Esophagus muscularis mucosa (tissue), 4 donors: ENCODE data around the gene TERT. TPM values are rescaled to one million over a fixed set of nuclear protein-coding genes. Genes with fewer than 3 reads are reported as not detected.

Experiments used
- DNase-seq: peaks from one replicate; pipeline ENCODE4 v3.0.0-alpha.2; 2017; ENCODE audit errors: extremely low spot score
- H3K27ac ChIP-seq, 4 donors: fragments of 200-600 bp; sonication (generic); replicated peaks in 1 of 4; 1 replicate in 3 of 4; 2 replicates in 1 of 4; pipeline ENCODE4 v1.5.1; 2016 to 2019; ENCODE audit warnings: mild to moderate bottlenecking in 1 of 4
- H3K27me3 ChIP-seq, 4 donors: fragments of 200-600 bp; sonication (generic); one replicate each; pipeline versions ENCODE4 v1.5.1 to v1.6.0; 2016 to 2019
- H3K36me3 ChIP-seq, 4 donors: fragments of 200-600 bp; sonication (generic); one replicate each; pipeline ENCODE4 v1.5.1; 2016 to 2019
- H3K4me1 ChIP-seq, 4 donors: fragments of 200-600 bp; sonication (generic); one replicate each; pipeline ENCODE4 v1.5.1; 2016 to 2019
- H3K4me3 ChIP-seq, 4 donors: fragments of 200-600 bp; sonication (generic); 1 replicate in 2 of 4; 2 replicates in 2 of 4; pipeline ENCODE4 v1.5.1; 2016 to 2019; ENCODE audit warnings: mild to moderate bottlenecking in 4 of 4, moderate library complexity in 1 of 4
- H3K9me3 ChIP-seq, 4 donors: fragments of 200-600 bp; sonication (generic); 1 replicate in 3 of 4; 2 replicates in 1 of 4; pipeline ENCODE4 v1.5.1; 2016 to 2019
- EP300 ChIP-seq: sonication (generic); formaldehyde crosslinking; IDR thresholded peaks from one replicate; pipeline ENCODE4 v1.6.1; 2017; ENCODE audit warnings: antibody characterized with exemption
- POLR2A ChIP-seq: fragments of 450-650 bp; IDR thresholded peaks from one replicate; pipeline ENCODE4 v1.6.1; 2017; ENCODE audit warnings: antibody characterized with exemption, moderate library complexity, mild to moderate bottlenecking, low read depth
- POLR2AphosphoS5 ChIP-seq, 2 donors: sonication (generic); formaldehyde crosslinking; IDR thresholded peaks; one replicate each; pipeline ENCODE4 v1.6.1; 2017; ENCODE audit warnings: antibody characterized with exemption in 2 of 2
- WGBS: methylation state at CpG from one replicate; pipeline ENCODE4 v1.1.5; 2018; 5-methylcytosine and 5-hydroxymethylcytosine counted together
- intact Hi-C: fragments of 100-400 bp; cut with DNase I; formaldehyde crosslinking; loops from one replicate; pipeline ENCODE4 v1.15.1; 2023
- total RNA-seq, 4 donors: library from RNA; depleted of rRNA; stranded (reverse); fragments of >200 nt; gene quantifications; one replicate each; pipeline versions ENCODE4 v1.1.0 to v1.2.1, GENCODE V29; 2016
- TF ChIP-seq, protein P1 (sequence below), 3 experiments: fragments of 200-600 bp in 2 of 3; fragments of 450-650 bp in 1 of 3; sonication (generic) in 2 of 3; IDR thresholded peaks; one replicate each; pipeline ENCODE4 v1.5.1; 2017 to 2019; ENCODE audit warnings: antibody characterized with exemption in 3 of 3, mild to moderate bottlenecking in 2 of 3, moderate library complexity in 1 of 3

TERT gene
- total RNA-seq, 4 donors from 2014 or later: not detected

DNA sequence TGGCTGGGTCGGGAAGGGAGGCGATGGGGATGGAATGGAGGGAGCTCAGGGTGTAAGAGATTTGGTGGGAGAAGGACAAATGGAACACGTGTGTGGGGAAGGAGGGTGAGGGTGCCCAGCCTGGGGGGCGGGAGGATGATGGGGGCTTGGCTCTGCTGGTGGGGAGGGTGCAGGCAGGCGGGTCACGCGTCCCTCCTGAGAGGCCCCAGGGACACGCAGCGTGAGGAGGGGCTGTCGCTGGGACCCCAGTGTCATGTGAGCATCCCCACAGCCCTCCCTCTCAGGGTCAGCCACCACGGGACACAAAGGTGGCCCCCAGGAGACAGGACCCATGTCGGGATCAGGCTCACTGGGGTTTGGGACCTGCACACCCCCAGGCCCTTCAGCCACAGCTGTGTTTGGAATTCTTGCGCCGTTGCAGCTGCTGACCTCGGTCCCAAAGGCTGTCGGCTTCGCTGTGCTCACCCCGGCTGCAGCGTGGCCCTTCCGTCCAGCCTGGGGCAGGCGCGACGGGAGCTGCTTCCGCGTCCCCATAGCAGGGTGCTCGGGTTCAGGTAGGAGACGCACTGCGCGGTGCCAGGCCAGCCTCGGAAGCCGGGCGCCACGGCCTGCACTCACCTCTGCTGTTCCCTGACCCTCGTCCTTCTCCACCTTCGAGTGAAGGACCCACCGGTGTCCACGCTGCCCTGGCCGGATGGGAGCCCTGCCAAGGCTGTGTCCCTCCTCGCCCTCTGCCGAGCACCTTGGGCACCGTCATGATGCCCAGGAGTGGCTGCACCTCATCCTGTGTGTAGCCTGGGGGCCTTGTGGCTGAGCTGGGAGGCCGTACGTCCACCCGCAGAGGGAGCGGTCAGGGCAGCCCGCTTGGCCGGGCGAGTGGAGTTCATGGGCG is 88.1 kb downstream of the TERT start:
- H3K36me3 ChIP-seq: no peaks in the 10 kb centered on the region

DNA sequence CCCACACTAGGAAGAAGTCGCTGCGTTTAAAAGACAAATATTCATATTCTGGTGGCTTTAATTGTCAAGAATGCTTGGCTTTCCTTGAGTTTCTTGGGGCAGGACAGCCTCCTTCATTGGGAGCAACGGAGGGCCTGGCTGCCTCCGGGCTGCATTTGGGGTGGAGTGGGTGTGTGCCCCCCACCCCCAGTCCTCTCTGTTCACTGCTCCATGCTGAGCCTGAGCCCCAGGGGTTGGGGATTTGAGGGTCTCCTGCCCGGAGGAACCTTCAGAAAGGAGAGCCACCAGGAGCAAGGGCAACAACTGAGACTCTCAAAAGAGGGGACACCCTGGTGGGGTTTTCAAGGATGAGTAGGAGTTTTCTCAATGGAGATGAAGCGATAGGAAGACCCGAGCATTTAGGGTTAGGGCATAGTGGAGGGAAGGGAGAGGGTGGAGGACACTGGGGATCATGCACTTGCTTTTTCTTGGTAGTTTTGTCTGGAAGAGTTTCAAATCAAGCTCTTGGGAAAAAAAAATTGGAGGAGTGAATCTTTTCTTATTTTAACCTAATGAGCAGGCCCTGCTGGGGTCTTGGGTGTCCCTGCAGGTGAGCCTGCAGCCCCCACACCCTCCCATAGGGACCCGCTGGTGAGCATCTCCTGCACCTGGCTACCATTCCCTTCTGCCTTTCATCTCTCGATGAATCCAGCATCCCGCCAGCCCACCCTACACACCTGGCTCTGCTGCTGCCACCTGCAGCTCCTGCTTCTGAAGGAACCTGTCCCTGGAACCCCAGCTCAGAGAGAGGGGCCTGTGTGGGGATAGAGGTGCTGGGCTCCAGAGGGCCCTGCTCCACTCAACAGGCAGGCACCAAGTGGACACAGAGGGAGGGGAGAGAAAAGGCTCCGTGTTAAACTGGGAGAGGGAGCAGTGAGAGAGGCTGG is 89.3 kb downstream of the TERT start:
- Histone ChIP-seq H3K9me3 (no peaks in the 10 kb centered on the region), H3K36me3 (no peaks in the 10 kb centered on the region), H3K4me1 (no peaks in the 10 kb centered on the region), H3K4me3 (no peak overlapping the region), H3K27ac (no peak overlapping the region), H3K27me3 (peaks cover 0 to 96% (median 4%) of the 10 kb centered on the region in 4 donors)
- intact Hi-C loops: no loop called here
- WGBS: 68% methylated on average over 11 of the region's 11 CpGs
- no peak for DNase-seq
- TF ChIP-seq POLR2A (no peak), POLR2AphosphoS5 (IDR thresholded peaks at IDR 0.05) (no peak)
- TF ChIP-seq, protein P1, sequence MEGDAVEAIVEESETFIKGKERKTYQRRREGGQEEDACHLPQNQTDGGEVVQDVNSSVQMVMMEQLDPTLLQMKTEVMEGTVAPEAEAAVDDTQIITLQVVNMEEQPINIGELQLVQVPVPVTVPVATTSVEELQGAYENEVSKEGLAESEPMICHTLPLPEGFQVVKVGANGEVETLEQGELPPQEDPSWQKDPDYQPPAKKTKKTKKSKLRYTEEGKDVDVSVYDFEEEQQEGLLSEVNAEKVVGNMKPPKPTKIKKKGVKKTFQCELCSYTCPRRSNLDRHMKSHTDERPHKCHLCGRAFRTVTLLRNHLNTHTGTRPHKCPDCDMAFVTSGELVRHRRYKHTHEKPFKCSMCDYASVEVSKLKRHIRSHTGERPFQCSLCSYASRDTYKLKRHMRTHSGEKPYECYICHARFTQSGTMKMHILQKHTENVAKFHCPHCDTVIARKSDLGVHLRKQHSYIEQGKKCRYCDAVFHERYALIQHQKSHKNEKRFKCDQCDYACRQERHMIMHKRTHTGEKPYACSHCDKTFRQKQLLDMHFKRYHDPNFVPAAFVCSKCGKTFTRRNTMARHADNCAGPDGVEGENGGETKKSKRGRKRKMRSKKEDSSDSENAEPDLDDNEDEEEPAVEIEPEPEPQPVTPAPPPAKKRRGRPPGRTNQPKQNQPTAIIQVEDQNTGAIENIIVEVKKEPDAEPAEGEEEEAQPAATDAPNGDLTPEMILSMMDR (IDR thresholded peaks at IDR 0.05): no peak

More for the DNA sequence above, 88.1 kb downstream of the TERT start:
- no peak for DNase-seq
- H3K27me3 ChIP-seq: peaks cover 0 to 88% (median 4%) of the 10 kb centered on the region in 4 donors
- H3K4me3 ChIP-seq: no peak overlapping the region
- TF ChIP-seq POLR2A (no peak), POLR2AphosphoS5 (IDR thresholded peaks at IDR 0.05) (no peak), EP300 (no peak)
- TF ChIP-seq, protein P1 (IDR thresholded peaks at IDR 0.05): no peak
- no peaks in the 10 kb centered on the region for H3K9me3 ChIP-seq
- WGBS: 62% methylated on average over 12 of the region's 49 CpGs
- intact Hi-C loops: no loop called here
- H3K27ac ChIP-seq: no peak overlapping the region
- H3K4me1 ChIP-seq: no peaks in the 10 kb centered on the region

DNA sequence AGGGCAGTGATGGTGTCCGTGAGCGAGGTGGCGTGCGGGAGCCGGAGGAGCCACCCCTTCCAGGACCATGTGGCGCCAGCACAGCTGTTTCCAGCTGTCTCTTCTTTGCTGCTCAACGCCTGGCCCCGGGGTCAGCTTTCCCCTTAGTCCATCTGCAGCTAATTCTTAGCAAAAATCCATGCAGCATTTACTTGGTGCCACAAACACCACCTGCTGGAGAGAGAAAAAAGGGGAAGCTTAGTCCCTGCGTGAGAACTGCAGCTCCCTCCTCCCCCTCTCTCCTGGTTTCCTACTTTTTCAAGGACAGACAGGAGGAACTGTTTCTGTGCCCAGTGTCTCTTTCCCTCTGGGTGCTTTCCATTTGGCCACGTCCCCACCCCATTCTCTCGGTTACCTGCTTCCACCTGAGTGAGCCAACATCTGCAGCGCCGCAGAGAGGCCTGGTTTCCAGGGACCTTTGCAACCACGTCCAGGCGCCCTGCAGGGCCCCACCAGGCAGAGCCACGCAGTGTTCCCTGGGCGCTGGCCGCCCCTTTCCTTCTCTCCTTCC is 90.1 kb downstream of the TERT start:
- no peaks in the 10 kb centered on the region for H3K36me3 ChIP-seq
- no peak for DNase-seq
- no peak overlapping the region for H3K27ac ChIP-seq
- intact Hi-C loops: no loop called here
- no peak overlapping the region for H3K4me3 ChIP-seq
- no peaks in the 10 kb centered on the region for H3K9me3 ChIP-seq
- no peaks in the 10 kb centered on the region for H3K4me1 ChIP-seq
- TF ChIP-seq, protein P1 (IDR thresholded peaks at IDR 0.05): no peak
- TF ChIP-seq EP300 (no peak), POLR2A (no peak), POLR2AphosphoS5 (IDR thresholded peaks at IDR 0.05) (no peak)
- H3K27me3 ChIP-seq: peaks cover 0 to 96% (median 4%) of the 10 kb centered on the region in 4 donors
- WGBS: 31% methylated on average over 12 of the region's 18 CpGs

DNA sequence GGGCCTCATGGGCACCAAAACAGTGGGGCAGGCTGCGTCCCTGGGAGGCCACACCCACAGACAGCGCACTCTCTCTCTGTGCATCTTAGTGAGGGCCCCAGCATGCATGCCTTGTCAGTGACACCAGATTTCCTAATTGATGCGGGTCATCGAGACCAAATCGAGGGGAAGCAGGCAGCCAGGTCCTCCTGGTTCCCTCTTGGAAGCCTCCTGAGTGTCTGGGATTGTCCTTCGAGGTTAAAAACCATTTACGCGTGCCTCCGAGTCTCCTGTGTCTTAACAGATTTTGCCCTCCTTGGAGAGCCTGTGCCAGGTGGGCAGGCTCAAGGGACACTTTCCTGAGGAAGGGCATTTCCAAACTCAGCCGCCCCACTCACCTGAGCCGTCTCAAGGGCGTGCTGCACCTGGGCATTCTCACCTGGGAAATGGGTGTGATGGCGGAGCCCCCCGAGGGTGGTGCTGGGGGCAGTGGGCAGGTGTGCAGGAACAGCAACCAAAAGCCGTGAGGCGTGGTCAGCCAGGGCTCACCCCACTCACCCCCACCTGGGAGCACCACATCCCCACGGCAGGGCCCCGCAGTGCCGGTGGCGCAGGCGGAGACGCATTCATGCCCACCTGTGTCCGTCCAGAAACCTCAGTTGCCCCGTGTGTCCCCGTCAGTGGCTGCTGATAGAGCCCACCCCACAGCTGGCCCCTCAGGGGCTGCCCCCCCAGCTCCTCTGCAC is 90.7 kb downstream of the TERT start:
- TF ChIP-seq POLR2A (no peak), EP300 (no peak), POLR2AphosphoS5 (IDR thresholded peaks at IDR 0.05) (no peak)
- TF ChIP-seq, protein P1 (IDR thresholded peaks at IDR 0.05): no peak
- Histone ChIP-seq H3K4me1 (no peaks in the 10 kb centered on the region), H3K27me3 (peaks cover 0 to 97% (median 4%) of the 10 kb centered on the region in 4 donors), H3K4me3 (no peak overlapping the region), H3K27ac (no peak overlapping the region), H3K36me3 (no peaks in the 10 kb centered on the region), H3K9me3 (no peaks in the 10 kb centered on the region)
- DNase-seq: no peak
- WGBS: 86% methylated on average over 9 of the region's 25 CpGs
- intact Hi-C loops: no loop called here
